ENCODE results near the gene HIP1R. TPM values are rescaled to one million over a fixed set of nuclear protein-coding genes. Genes with fewer than 3 reads are reported as not detected.

The HIP1R gene
- total and polyA plus RNA-seq, 10 of the 15 experiments (the other 5 are each of a cell fraction or from before 2014, with no cell fraction given), result 0.18 to 27.7 (median 11.7) TPM

GRCh38 chr12:122893208-122894153, 58.2 kb downstream of the HIP1R start:
- Histone ChIP-seq H3K4me2 (ENCODE audit: control insufficient read depth, insufficient read depth) (peak overlapping the region; percentile 81), H3K9me3 (replicated peaks; ENCODE audit: control insufficient read depth, insufficient read depth, low read length) (no peaks in the 10 kb centered on the region; the same call in 2 of the 3 replicates), H3K27me3 (replicated peaks in 1 of 2; ENCODE audit: control insufficient read depth in 2 of 2, insufficient read depth in 2 of 2, low read length in 1 of 2) (no peaks in the 10 kb centered on the region), H3K27ac (ENCODE audit: control insufficient read depth, insufficient read depth) (peak overlapping the region; percentile 40), H3K36me3 (ENCODE audit: control insufficient read depth in 2 of 2, insufficient read depth in 2 of 2, low read length in 1 of 2) (no peaks in the 10 kb centered on the region), H4K20me1 (ENCODE audit: control insufficient read depth, insufficient read depth) (no peaks in the 10 kb centered on the region; the same call in 1 of the 2 replicates), H3K4me1 (ENCODE audit: control insufficient read depth, insufficient read depth, low read length) (peaks cover 35% of the 10 kb centered on the region), H2AFZ (ENCODE audit: control insufficient read depth, low read depth, low read length) (no peak overlapping the region), H3K9ac (ENCODE audit: control insufficient read depth, insufficient read depth, low read length) (no peak overlapping the region), H3K4me3 (peak overlapping the region; percentile 69), H3K79me2 (ENCODE audit: control insufficient read depth, insufficient read depth, low read length) (peaks cover 57% of the 10 kb centered on the region)
- in situ Hi-C loops (cut with MboI) (no loop called here), intact Hi-C loops (cut with micrococcal nuclease; ENCODE audit: unreplicated experiment) (loop anchor here (2.0 kb wide), 1 partner anchor 59 kb away; no protein-coding TSS in a partner anchor)
- ChIA-PET SMC1A (ENCODE audit: uncharacterized antibody, unreplicated experiment) (interaction anchor here (0.6 to 3.0 kb wide), 8 partner anchors 7 to 1092 kb away, joined by 3 to 31 read pairs (median 6); no protein-coding TSS in a partner anchor), POLR2A (interaction anchor here (0.5 to 3.8 kb wide), 7 partner anchors 10 to 520 kb away, joined by 3 to 15 read pairs (median 4); partner anchors contain the start of genes MPHOSPH9 and OGFOD2), RAD21 (ENCODE audit: unreplicated experiment) (interaction anchor here (0.7 to 3.0 kb wide), 11 partner anchors 7 to 99 kb away, joined by 3 to 18 read pairs (median 6); no protein-coding TSS in a partner anchor), CTCF (interaction anchor here (0.6 to 12.3 kb wide), 11 partner anchors 8 to 1969 kb away, joined by 3 to 107 read pairs (median 5); no protein-coding TSS in a partner anchor)
- FAIRE-seq (peak; percentile 74), ATAC-seq (peak; percentile 52), DNase-seq (ENCODE audit: low read depth, low spot score) (no peak)
- BruUV-seq (replicated peaks), result TSS peak; percentile 96
- WGBS (ENCODE audit: insufficient coverage, insufficient replicate concordance, low lambda C conversion rate, missing lambda C conversion rate), result 74% methylated on average over 7 of the region's 7 CpGs
- TF ChIP-seq ATF2 (IDR thresholded peaks at IDR 0.05; ENCODE audit: low read length), result no peak
- TF ChIP-seq CBFB (IDR thresholded peaks at IDR 0.05; ENCODE audit: low read depth), result peak; percentile 45; the same call in 1 of the 2 replicates
- TF ChIP-seq SPI1 (IDR thresholded peaks at IDR 0.05; ENCODE audit: borderline replicate concordance, insufficient read depth, low read depth, low read length), result no peak
- TF ChIP-seq SMAD5 (IDR thresholded peaks at IDR 0.05; ENCODE audit: low read depth), result no peak
- no peak for TF ChIP-seq CBX3 (IDR thresholded peaks at IDR 0.05; ENCODE audit: borderline replicate concordance, low read depth)
- TF ChIP-seq NR2C2 (IDR thresholded peaks at IDR 0.05; ENCODE audit: borderline replicate concordance, control insufficient read depth, insufficient read length, low read depth), result no peak
- TF ChIP-seq ATF3 (IDR thresholded peaks at IDR 0.05; ENCODE audit: borderline replicate concordance, extremely low read depth, low read depth, low read length), result no peak
- no peak for TF ChIP-seq MTA3 (IDR thresholded peaks at IDR 0.05; ENCODE audit: borderline replicate concordance, low read length)
- peak; percentile 30 for TF ChIP-seq JUNB (IDR thresholded peaks at IDR 0.05)
- TF ChIP-seq YY1 (IDR thresholded peaks at IDR 0.05; ENCODE audit: low read depth, low read length), result no peak
- 0 out of 4 replicates have a peak, but pooled peaks of 1 of the 2 experiments have one; percentile 25 for TF ChIP-seq IKZF2 (IDR thresholded peaks at IDR 0.05)
- no peak for TF ChIP-seq POLR2A (IDR thresholded peaks at IDR 0.05; ENCODE audit: low read depth, low read length)
- TF ChIP-seq ETV6 (conservative IDR thresholded peaks at IDR 0.05 in 1 of 2, IDR thresholded peaks at IDR 0.05 in 1 of 2; ENCODE audit: borderline replicate concordance in 1 of 2, low read depth in 1 of 2), result 0 out of 4 replicates have a peak, but pooled peaks of 1 of the 2 experiments have one; percentile 35
- TF ChIP-seq STAT1 (conservative IDR thresholded peaks at IDR 0.05), result no peak
- TF ChIP-seq MEF2B (IDR thresholded peaks at IDR 0.05; ENCODE audit: partially characterized antibody, poor library complexity, severe bottlenecking), result no peak
- TF ChIP-seq ZNF384 (IDR thresholded peaks at IDR 0.05; ENCODE audit: borderline replicate concordance, low read depth, low read length), result no peak
- TF ChIP-seq HSF1 (IDR thresholded peaks at IDR 0.05; ENCODE audit: low read depth, low read length), result no peak

All from GM12878 (cell line).